Left renal pelvis (tissue), 4 donors: Measurements from ENCODE around the gene REL. TPM values are rescaled to one million over a fixed set of nuclear protein-coding genes. Genes with fewer than 3 reads are reported as not detected.
A peak's percentile ranks its signal among the peaks of the same experiment; 100 is the strongest.
"Not testable (repeated sequence)": the region's sequence is repeated elsewhere in the genome, so short reads cannot be mapped to it uniquely, and the experiment has no call there.

Experiments used
- DNase-seq, 4 donors: peaks; one replicate each; pipeline ENCODE4 v3.0.0-alpha.2; 2013; ENCODE audit warnings: low read depth in 4 of 4, low spot score in 3 of 4
- polyA plus RNA-seq, 4 donors: library from polyadenylated mRNA; unstranded; fragments of 120-200 nt; gene quantifications; one replicate each; pipeline ENCODE4 v1.2.1, GENCODE V29; 2013; ENCODE audit not compliant: insufficient read length in 4 of 4

REL gene
- polyA plus RNA-seq, 4 donors, result 7.9 to 9.1 (median 8.3) TPM

- DNase-seq, result no peak
Measured at GRCh38 chr2:60867007-60867406, 14.4 kb upstream of the REL start.

GRCh38 chr2:60867848-60868247 lies 13.5 kb upstream of the REL start:
- DNase-seq, result no peak

DNA sequence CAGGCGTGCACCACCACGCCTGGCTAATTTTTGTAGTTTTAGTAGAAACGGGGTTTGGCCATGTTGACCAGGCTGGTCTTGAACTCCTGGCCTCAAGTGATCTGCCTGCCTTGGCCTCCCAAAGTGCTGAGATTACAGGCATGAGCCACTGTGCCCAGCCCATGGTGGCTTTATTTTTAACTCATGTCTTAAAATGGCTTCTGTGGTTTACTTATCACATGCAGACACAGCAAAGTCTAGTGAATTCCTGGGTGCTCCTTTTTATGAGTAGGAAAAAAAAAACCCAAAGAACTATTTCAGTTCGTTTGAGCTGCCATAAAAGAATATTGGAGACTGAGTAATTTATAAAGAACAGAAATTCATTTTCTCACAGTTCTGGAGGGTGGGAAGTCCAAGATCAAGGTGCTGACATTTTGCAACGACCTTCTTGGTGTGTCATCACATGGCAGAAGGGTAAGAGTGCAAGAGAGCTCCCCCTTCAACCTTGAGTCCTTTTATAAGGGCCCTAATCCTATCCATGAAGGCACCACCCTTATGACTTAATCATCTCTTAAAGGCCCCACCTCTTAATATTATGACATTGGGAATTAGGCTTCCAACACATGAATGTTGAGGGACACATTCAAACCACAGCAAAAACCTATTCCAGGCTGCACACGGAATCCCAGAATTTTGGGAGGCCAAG lies 12.6 kb upstream of the REL start:
- no peak for DNase-seq

GRCh38 chr2:60872510-60872928 lies 8.9 kb upstream of the REL start:
- no peak for DNase-seq

GRCh38 chr2:60873381-60873780 lies 8.0 kb upstream of the REL start:
- DNase-seq, result no peak

GRCh38 chr2:60875520-60875919 lies 5.9 kb upstream of the REL start:
- no peak for DNase-seq

DNA sequence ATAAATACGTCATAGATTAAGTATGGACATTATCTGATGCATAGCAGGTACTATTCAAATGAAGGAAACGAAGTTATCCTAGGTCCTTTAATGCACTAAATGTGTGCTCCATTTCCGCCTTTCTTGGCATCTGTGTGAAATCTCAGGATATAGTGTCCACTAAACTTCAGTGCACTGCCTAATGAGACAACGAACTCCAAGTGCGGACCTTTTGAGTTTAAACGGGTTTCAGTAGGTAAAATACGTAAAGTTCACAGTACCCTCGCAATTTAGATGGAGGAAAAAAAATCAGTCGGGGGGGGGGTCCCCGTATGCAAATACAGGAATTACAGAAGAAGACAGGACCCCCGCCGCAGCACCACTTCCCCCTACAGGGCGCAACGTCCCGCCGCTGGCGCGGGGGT lies 729 bp upstream of the REL start:
- DNase-seq, result peak in 2 of 4 donors; percentile 41 to 45

DNA sequence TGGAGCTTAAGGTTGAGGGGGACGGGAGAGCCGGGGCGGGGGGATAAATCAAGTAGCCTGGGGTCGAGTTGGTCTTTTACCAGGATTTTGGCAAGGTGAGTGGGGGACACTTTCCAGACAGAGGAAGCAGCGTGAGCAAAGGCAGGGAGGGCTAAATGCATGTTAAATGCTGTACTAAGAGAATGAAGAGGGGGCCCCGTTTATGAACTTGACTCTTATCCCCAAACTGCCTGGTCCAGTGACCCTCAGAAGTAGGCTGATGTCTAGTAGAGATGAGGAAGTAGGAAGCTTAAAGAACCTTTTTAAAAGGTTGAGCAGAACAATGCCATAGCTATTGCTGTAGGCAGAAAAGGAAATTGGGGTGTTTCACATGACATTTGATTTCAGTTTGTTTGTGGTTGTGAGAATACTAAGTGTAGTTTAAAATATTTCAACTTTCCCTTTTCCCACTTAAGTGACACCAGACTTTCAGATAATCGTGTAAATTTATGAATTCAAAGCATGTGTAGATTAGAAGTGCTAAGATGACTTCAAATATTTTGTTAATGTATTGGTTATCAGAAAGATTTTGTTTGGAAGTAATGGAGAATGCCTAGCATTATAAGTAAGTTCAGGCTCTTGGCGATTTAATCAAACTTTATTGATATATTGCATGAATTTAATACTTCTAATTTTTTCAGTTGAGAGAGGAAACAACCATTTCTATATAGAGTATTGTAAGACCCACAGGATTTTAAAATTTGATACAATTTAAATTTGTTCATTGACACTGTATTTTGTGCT lies 1.8 kb downstream of the REL start:
- no peak for DNase-seq

GRCh38 chr2:60883896-60884295 lies 2.5 kb downstream of the REL start:
- DNase-seq, result no peak

DNA sequence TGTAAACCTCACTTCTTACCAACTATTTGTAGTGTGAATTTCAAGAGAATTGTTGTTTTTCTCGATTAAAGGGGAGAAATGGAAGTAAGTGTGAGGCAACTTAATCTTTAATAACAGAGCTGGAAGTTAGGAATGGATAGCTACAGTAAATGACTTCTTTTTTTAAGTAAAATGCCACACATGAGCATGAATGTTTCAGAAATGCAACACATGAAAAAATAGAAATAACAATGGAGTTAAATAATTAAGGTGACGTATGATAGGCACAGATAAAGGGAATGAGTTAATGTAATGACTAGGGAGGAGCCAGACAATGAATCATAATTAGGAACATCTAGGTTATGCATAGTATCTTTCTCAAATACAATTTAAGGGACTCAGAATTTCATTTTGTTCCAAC lies 3.4 kb downstream of the REL start:
- DNase-seq, result no peak

- DNase-seq, result no peak
Measured at GRCh38 chr2:60885683-60886082, 4.3 kb downstream of the REL start.

DNA sequence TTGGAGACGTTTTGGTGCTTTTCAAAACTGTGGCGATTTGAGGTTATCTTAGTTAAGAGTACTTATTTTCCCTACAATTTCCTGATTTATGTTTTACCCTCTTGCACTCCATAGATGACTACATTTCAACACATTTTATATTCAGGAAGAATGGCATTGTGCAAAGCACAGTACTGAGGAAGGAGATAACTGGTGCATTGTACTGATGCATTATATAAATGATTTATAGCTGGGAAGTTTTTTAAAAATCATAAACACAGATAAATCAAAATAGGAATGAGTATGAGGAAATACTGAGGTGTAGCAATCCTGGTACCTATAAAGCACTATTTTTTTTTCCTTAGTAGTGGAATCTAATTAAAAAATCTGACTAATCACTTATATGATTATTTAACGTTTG lies 5.6 kb downstream of the REL start:
- DNase-seq, result no peak

- DNase-seq, result no peak
Measured at GRCh38 chr2:60888853-60889252, 7.5 kb downstream of the REL start.

- DNase-seq, result not testable (repeated sequence)
Measured at GRCh38 chr2:60889581-60890392, 8.4 kb downstream of the REL start.

- no peak for DNase-seq
Measured at GRCh38 chr2:60890393-60890707, 9.0 kb downstream of the REL start.

DNA sequence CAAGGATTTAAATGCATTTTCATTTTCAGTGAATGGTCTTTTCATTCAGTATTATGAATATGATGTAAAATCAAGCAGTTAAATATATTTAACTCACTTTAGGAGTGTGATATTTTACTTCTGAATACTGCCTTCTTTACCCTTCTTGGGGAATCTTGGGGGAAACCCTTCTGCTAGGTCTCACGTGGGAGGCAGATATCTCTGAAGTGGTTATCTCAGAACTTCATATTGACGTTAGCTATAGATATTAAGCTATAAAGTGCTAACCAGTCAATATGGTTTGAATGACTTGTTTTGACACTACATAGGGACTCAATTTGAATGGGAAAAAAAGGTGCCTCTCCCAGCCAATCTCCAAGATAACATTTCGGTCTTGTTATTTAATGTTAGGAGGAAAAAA lies 9.8 kb downstream of the REL start:
- no peak for DNase-seq

- DNase-seq, result no peak
Measured at GRCh38 chr2:60898567-60898966, 17.2 kb downstream of the REL start.

- DNase-seq, result no peak
Measured at GRCh38 chr2:60899230-60899891, 18.0 kb downstream of the REL start.

GRCh38 chr2:60899892-60900249 lies 18.5 kb downstream of the REL start:
- DNase-seq, result no peak

- not testable (repeated sequence) for DNase-seq
Measured at GRCh38 chr2:60901296-60901695, 19.9 kb downstream of the REL start.

DNA sequence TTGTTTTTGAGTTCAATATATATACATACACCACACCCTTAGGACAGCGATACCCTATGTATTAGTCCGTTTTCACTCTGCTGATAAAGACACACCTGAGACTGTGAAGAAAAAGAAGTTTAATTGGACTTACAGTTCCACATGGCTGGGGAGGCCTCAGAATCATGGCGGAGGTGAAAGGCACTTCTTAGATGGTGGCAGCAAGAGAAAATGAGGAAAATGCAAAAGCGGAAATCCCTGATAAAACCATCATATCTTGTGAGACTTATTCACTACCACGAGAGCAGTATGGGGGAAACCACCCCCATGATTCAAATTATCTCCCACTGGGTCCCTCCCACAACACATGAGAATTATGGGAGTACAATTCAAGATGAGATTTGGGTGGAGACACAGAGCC lies 24.5 kb downstream of the REL start:
- not testable (repeated sequence) for DNase-seq
